Spleen (tissue), 7 donors: ENCODE data around the gene CT45A10.

Experiments
- CTCF ChIP-seq, 11 experiments: fragments of 200-600 bp in 7 of 11; fragments of 450-650 bp in 4 of 11; sonication (generic) in 4 of 11; IDR thresholded peaks in 8 of 11; conservative IDR thresholded peaks in 3 of 11; 1 replicate in 7 of 11; 2 replicates in 4 of 11; pipeline versions ENCODE4 v1.4.0 to v1.8.0; 2016 to 2021; ENCODE audit warnings: antibody characterized with exemption in 11 of 11, inconsistent platforms in 4 of 11, mild to moderate bottlenecking in 1 of 11
- POLR2A ChIP-seq, 3 donors: fragments of 450-650 bp; IDR thresholded peaks; one replicate each; pipeline ENCODE4 v1.5.1; 2017; ENCODE audit warnings: antibody characterized with exemption in 3 of 3, mild to moderate bottlenecking in 1 of 3
- POLR2AphosphoS5 ChIP-seq, 3 donors: sonication (generic); formaldehyde crosslinking; IDR thresholded peaks; one replicate each; pipeline ENCODE4 v1.5.1; 2017; ENCODE audit warnings: antibody characterized with exemption in 3 of 3
- donor health status: DM: no; HTN: no; CAD: no; lungs with moderate emphysema.
- donor health status: DM: no; HTN: no; CAD: no.
- donor health status: DM: no; HTN: no; CAD: no.

DNA sequence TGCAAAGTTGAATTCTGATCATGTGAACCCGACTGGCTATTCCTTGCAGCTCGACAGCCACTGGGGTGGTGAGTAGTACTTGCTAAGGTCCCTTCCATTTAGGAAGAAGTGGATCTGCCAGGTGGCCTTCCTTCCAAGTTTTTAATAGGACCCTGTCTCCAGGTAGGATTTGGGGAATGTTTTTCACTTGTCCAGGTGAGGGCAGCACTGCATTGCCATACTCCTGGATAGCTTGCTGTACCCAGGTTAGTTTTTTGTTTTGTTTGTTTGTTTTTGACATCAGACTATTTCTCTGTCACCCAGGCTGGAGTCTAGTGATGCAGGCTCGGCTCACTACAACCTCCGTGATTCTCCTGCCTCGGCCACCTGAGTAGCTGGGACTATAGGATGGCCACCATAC lies 30.1 kb upstream of the CT45A10 start:
- TF ChIP-seq POLR2A (IDR thresholded peaks at IDR 0.05), result no peak
- no peak for TF ChIP-seq CTCF (IDR thresholded peaks at IDR 0.05 in 8 of 11, conservative IDR thresholded peaks at IDR 0.05 in 3 of 11)
- TF ChIP-seq POLR2AphosphoS5 (IDR thresholded peaks at IDR 0.05), result no peak
